Stimulated activated CD4-positive, alpha-beta T cell treated with anti-CD3 and anti-CD28 coated beads, Interleukin-12 subunit alpha, Interleukin-12 subunit beta, amount 100 ng/mL, for 48 hours (primary cell): ENCODE results near the gene VAV2.
"Not testable (repeated sequence)": the region's sequence is repeated elsewhere in the genome, so short reads cannot be mapped to it uniquely, and the experiment has no call there.

Source experiments
- DNase-seq, 3 donors: peaks; one replicate each; pipeline ENCODE4 v3.0.0-alpha.2; 2020; ENCODE audit warnings: low read depth in 2 of 3, low spot score in 1 of 3

Gene VAV2

GRCh38 chr9:133759946-133760345 lies 232.2 kb downstream of the VAV2 start:
- DNase-seq = no peak

GRCh38 chr9:133759146-133759900 lies 232.8 kb downstream of the VAV2 start:
- DNase-seq = no peak

- DNase-seq = no peak
Observed at GRCh38 chr9:133758228-133758627, 233.9 kb downstream of the VAV2 start.

- DNase-seq = no peak
Observed at GRCh38 chr9:133754688-133755227, 237.4 kb downstream of the VAV2 start.

GRCh38 chr9:133754187-133754586 lies 237.9 kb downstream of the VAV2 start:
- no peak for DNase-seq

- DNase-seq = no peak
Observed at GRCh38 chr9:133752739-133753446, 239.2 kb downstream of the VAV2 start.

GRCh38 chr9:133750982-133751649 lies 241.0 kb downstream of the VAV2 start:
- DNase-seq = no peak

GRCh38 chr9:133747309-133747708 lies 244.8 kb downstream of the VAV2 start:
- no peak for DNase-seq

GRCh38 chr9:133744528-133744927 lies 247.6 kb downstream of the VAV2 start:
- not testable (repeated sequence) for DNase-seq

- peak; percentile 56 to 75 (median 67) for DNase-seq
Observed at GRCh38 chr9:133742849-133743444, 249.2 kb downstream of the VAV2 start.

- DNase-seq = no peak
Observed at GRCh38 chr9:133742251-133742650, 249.9 kb downstream of the VAV2 start.

- no peak for DNase-seq
Observed at GRCh38 chr9:133741716-133742115, 250.4 kb downstream of the VAV2 start.

- no peak for DNase-seq
Observed at GRCh38 chr9:133740911-133741310, 251.2 kb downstream of the VAV2 start.

- no peak for DNase-seq
Observed at GRCh38 chr9:133739408-133740280, 252.5 kb downstream of the VAV2 start.

GRCh38 chr9:133738640-133739225 lies 253.4 kb downstream of the VAV2 start:
- no peak for DNase-seq

GRCh38 chr9:133737774-133738639 lies 254.1 kb downstream of the VAV2 start, which contains the start of gene SARDH:
SARDH (minus strand) TSS chr9:133738352; CDS start chr9:133734173, 4,179 bp downstream.
- peak in 2 of 3 donors; percentile 23 to 27 for DNase-seq

- DNase-seq = no peak
Observed at GRCh38 chr9:133737071-133737773, 254.9 kb downstream of the VAV2 start.

- no peak for DNase-seq
Observed at GRCh38 chr9:133735931-133736330, 256.2 kb downstream of the VAV2 start.
